Neutrophil (primary cell): ENCODE results near the gene MXRA8.

Source experiments
- H3K27ac ChIP-seq: fragments of 200-600 bp; sonication (generic); 2 replicates; pipeline ENCODE4 v1.5.1; 2016; ENCODE audit warnings: mild to moderate bottlenecking, moderate library complexity
- H3K27me3 ChIP-seq: fragments of 200-600 bp; sonication (generic); 2 replicates; pipeline ENCODE4 v1.6.0; 2016; ENCODE audit warnings: mild to moderate bottlenecking
- H3K36me3 ChIP-seq: fragments of 200-600 bp; sonication (generic); 2 replicates; pipeline ENCODE4 v1.5.1; 2017
- H3K4me1 ChIP-seq, 2 experiments: fragments of 200-600 bp in 1 of 2; sonication (generic) in 1 of 2; 1 replicate in 1 of 2; 2 replicates in 1 of 2; pipeline versions ENCODE4 v1.5.1 to v1.6.1; 2013 to 2016; ENCODE audit warnings: low read depth in 1 of 2, low read length in 1 of 2, mild to moderate bottlenecking in 1 of 2, moderate library complexity in 1 of 2; ENCODE audit not compliant: control insufficient read depth in 1 of 2, insufficient read depth in 1 of 2
- H3K4me3 ChIP-seq, 2 experiments: fragments of 200-600 bp in 1 of 2; sonication (generic) in 1 of 2; 1 replicate in 1 of 2; 2 replicates in 1 of 2; pipeline ENCODE4 v1.5.1; 2013 to 2016; ENCODE audit warnings: low read depth in 1 of 2, low read length in 1 of 2, mild to moderate bottlenecking in 1 of 2, moderate library complexity in 1 of 2
- H3K9me3 ChIP-seq: fragments of 200-600 bp; sonication (generic); 2 replicates; pipeline ENCODE4 v1.5.1; 2016
- TF ChIP-seq, protein P1 (sequence below): fragments of 200-600 bp; sonication (generic); IDR thresholded peaks from 2 replicates; pipeline ENCODE4 v1.5.1; 2016; ENCODE audit warnings: antibody characterized with exemption

Gene MXRA8

GRCh38 chr1:1307923-1308755 is 50.2 kb downstream of the MXRA8 start, which contains the start of the genes ACAP3 and PUSL1:
ACAP3 (minus strand) TSS chr1:1307930; CDS start chr1:1307815, 115 bp downstream.
PUSL1 (plus strand) TSS chr1:1308597; CDS start chr1:1308644, 47 bp downstream.
- peaks cover 33% of the 10 kb centered on the region for H3K36me3 ChIP-seq
- no peaks in the 10 kb centered on the region for H3K9me3 ChIP-seq
- peak within 1 kb of the TSS; percentile 82 to 98 for H3K4me3 ChIP-seq
- H3K4me1 ChIP-seq: peaks cover 37 to 43% of the 10 kb centered on the region in 2 experiments
- TF ChIP-seq, protein P1, sequence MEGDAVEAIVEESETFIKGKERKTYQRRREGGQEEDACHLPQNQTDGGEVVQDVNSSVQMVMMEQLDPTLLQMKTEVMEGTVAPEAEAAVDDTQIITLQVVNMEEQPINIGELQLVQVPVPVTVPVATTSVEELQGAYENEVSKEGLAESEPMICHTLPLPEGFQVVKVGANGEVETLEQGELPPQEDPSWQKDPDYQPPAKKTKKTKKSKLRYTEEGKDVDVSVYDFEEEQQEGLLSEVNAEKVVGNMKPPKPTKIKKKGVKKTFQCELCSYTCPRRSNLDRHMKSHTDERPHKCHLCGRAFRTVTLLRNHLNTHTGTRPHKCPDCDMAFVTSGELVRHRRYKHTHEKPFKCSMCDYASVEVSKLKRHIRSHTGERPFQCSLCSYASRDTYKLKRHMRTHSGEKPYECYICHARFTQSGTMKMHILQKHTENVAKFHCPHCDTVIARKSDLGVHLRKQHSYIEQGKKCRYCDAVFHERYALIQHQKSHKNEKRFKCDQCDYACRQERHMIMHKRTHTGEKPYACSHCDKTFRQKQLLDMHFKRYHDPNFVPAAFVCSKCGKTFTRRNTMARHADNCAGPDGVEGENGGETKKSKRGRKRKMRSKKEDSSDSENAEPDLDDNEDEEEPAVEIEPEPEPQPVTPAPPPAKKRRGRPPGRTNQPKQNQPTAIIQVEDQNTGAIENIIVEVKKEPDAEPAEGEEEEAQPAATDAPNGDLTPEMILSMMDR: no peak
- peak within 1 kb of the TSS; percentile 99 for H3K27ac ChIP-seq
- peaks cover 4% of the 10 kb centered on the region for H3K27me3 ChIP-seq

GRCh38 chr1:1307261-1307922 is 51.0 kb downstream of the MXRA8 start:
- peaks cover 4% of the 10 kb centered on the region for H3K27me3 ChIP-seq
- TF ChIP-seq, protein P1: no peak
- peak overlapping the region; percentile 82 to 98 for H3K4me3 ChIP-seq
- peaks cover 37 to 43% of the 10 kb centered on the region in 2 experiments for H3K4me1 ChIP-seq
- H3K27ac ChIP-seq: peak overlapping the region; percentile 99
- H3K36me3 ChIP-seq: peaks cover 26% of the 10 kb centered on the region
- H3K9me3 ChIP-seq: no peaks in the 10 kb centered on the region

DNA sequence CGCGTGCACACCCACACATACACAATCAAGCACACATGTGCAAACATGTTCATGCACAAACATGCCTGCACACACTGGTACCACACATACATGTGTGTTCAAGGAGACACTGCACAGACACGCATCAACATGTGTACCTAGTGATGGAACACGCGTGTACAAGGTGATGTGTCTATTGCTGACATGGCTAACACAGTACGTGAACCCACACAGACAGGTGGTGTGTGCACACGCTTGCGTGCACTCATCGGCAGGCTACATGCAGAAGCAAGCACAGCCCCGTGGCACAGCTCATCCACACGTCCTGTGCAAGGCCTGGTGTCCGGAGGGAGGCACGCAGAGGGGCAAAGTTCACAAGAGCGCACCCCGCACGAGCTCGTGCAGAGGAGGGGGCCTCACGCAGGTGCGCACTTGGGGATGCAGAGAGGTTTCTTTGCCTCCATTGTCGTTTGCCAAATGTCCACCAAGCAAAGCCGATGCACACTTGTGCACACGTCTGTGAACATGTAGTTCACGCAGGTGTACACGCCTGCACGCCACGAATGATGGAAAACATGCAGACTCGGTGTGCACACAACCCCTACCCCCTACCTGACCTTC is 51.6 kb downstream of the MXRA8 start:
- Histone ChIP-seq H3K27ac (peak overlapping the region; percentile 99), H3K36me3 (peaks cover 20% of the 10 kb centered on the region), H3K27me3 (peaks cover 4% of the 10 kb centered on the region), H3K4me1 (peaks cover 37 to 43% of the 10 kb centered on the region in 2 experiments), H3K4me3 (peak overlapping the region; percentile 82 to 98), H3K9me3 (no peaks in the 10 kb centered on the region)
- TF ChIP-seq, protein P1: no peak

DNA sequence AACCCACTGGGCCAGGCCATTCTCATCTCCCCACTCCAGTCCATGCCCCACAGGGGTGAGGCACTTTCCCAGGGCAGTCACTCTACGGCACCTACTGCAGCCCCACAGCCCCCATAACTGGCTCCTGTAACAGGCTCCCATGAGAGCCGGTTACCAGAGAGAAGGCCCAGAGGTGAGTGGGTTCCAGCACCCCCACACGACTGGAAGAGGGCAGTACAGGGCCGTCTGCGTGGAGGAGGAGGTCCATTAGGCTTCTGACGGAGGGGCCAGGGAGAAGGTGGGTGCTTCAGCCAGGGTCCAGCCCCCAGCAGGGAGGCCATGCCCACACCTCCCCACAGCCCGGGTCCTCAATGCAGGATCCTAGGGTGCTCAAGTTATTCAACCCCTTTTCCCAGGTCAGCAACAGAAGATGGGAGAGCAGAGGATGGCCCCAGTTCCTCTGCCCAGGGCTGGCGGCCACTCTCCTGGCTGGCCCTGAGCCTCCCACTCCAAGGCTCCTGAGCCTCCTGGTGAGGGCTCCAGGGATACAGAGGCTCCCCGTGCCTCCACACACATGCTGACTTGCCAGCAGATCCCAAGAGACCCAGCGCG is 52.2 kb downstream of the MXRA8 start:
- peaks cover 4% of the 10 kb centered on the region for H3K27me3 ChIP-seq
- no peak overlapping the region for H3K4me3 ChIP-seq
- TF ChIP-seq, protein P1: no peak
- no peaks in the 10 kb centered on the region for H3K9me3 ChIP-seq
- H3K27ac ChIP-seq: no peak overlapping the region
- peaks cover 14% of the 10 kb centered on the region for H3K36me3 ChIP-seq
- peaks cover 37 to 43% of the 10 kb centered on the region in 2 experiments for H3K4me1 ChIP-seq
